HepG2 (cell line): Measurements from ENCODE around the gene LDLRAD4. TPM values are rescaled to one million over a fixed set of nuclear protein-coding genes. Genes with fewer than 3 reads are reported as not detected.

ENCODE experiments used
- ATAC-seq: fragments of 200-7000 bp; cut with Tn5 transposase; 3 replicates; pipeline ENCODE4 v1.9.1; 2020; ENCODE audit warnings: mild to moderate bottlenecking, moderate library complexity
- BruUV-seq: library from RNA; stranded (reverse); fragments of 400-500 nt; replicated peaks from 2 replicates; lab custom pipeline; 2021; lab: Mats Ljungman, UMichigan
- CTCF ChIA-PET: fragments of 300-600 bp; formaldehyde crosslinking; extraction: SDS; loops from one replicate; lab custom pipeline; 2021; ENCODE audit warnings: low total read pairs, inconsistent platforms, low intra/inter-chr PET ratio; lab: Yijun Ruan, JAX
- POLR2A ChIA-PET: fragments of 350-600 bp; sonication (Branson Sonifier 250); formaldehyde crosslinking; loops from one replicate; lab custom pipeline; 2020; ENCODE audit warnings: antibody characterized with exemption, inconsistent platforms; lab: Yijun Ruan, JAX
- DNase-seq: peaks from one replicate; pipeline ENCODE4 v3.0.0-alpha.2; 2015; ENCODE audit warnings: low spot score
- FAIRE-seq: peaks from 3 replicates; lab custom pipeline; 2011; peaks lifted over from hg19 to GRCh38; lab: Jason Lieb, UNC
- H2AFZ ChIP-seq: one replicate; pipeline ENCODE4 v1.6.1; 2011; ENCODE audit warnings: low read length, inconsistent platforms
- H3K27ac ChIP-seq: fragments of 300-600 bp; 3 replicates; pipeline ENCODE4 v1.8.0; 2011; ENCODE audit warnings: mixed run types, mild to moderate bottlenecking, mixed read lengths, low read length, inconsistent platforms; ENCODE audit not compliant: insufficient read depth; ENCODE audit errors: extremely low read length
- H3K27me3 ChIP-seq, 2 experiments: fragments of 200-600 bp in 1 of 2; 2 replicates in 1 of 2; 3 replicates in 1 of 2; pipeline versions ENCODE4 v1.6.0 to v1.8.0; 2011; ENCODE audit warnings: low read length in 2 of 2, mild to moderate bottlenecking in 2 of 2, moderate library complexity in 2 of 2, inconsistent platforms in 1 of 2; ENCODE audit not compliant: insufficient read depth in 2 of 2, control insufficient read depth in 1 of 2
- H3K36me3 ChIP-seq, 2 experiments: fragments of 200-600 bp in 1 of 2; replicated peaks in 1 of 2; 2 replicates in 1 of 2; 3 replicates in 1 of 2; pipeline versions ENCODE4 v1.5.1 to v1.8.0; 2011; ENCODE audit warnings: low read length in 2 of 2, inconsistent platforms in 1 of 2; ENCODE audit not compliant: insufficient read depth in 2 of 2, control insufficient read depth in 1 of 2
- H3K4me1 ChIP-seq: 2 replicates; pipeline ENCODE4 v1.5.1; 2012; ENCODE audit warnings: low read length, inconsistent platforms; ENCODE audit not compliant: insufficient read depth
- H3K4me2 ChIP-seq: 2 replicates; pipeline ENCODE4 v1.6.0; 2011; ENCODE audit warnings: low read depth, low read length, inconsistent platforms
- H3K4me3 ChIP-seq, 3 experiments: fragments of 200-600 bp in 1 of 3; sonication (generic), shearing (Covaris generic) in 1 of 3; replicated peaks in 1 of 3; 2 replicates each; pipeline ENCODE4 v1.5.1; 2011 to 2016; ENCODE audit warnings: low read length in 3 of 3, inconsistent platforms in 2 of 3, low read depth in 2 of 3, mild to moderate bottlenecking in 2 of 3, control low read depth in 1 of 3, mixed read lengths in 1 of 3; ENCODE audit not compliant: insufficient read depth in 1 of 3
- H3K79me2 ChIP-seq: one replicate; pipeline ENCODE4 v1.6.1; 2011; ENCODE audit warnings: low read length, inconsistent platforms; ENCODE audit not compliant: insufficient read depth
- H3K9ac ChIP-seq: 2 replicates; pipeline ENCODE4 v1.6.0; 2011; ENCODE audit warnings: mild to moderate bottlenecking, low read depth, low read length, inconsistent platforms; ENCODE audit not compliant: insufficient read depth
- H3K9me3 ChIP-seq: 2 replicates; pipeline ENCODE4 v1.5.1; 2012; ENCODE audit warnings: mild to moderate bottlenecking, low read length
- H4K20me1 ChIP-seq: 2 replicates; pipeline ENCODE4 v1.6.0; 2011; ENCODE audit warnings: inconsistent platforms, mild to moderate bottlenecking, low read length, moderate library complexity; ENCODE audit not compliant: insufficient read depth
- ARNT2 ChIP-seq: sonication (generic); formaldehyde crosslinking; IDR thresholded peaks from 2 replicates; pipeline ENCODE4 v1.8.0; 2022; ENCODE audit warnings: mild to moderate bottlenecking, low read depth, missing genetic modification reagents, moderate library complexity
- ETV6 ChIP-seq: sonication (generic); formaldehyde crosslinking; conservative IDR thresholded peaks from 2 replicates; pipeline ENCODE4 v1.4.0; 2020; ENCODE audit warnings: missing genetic modification reagents
- HDAC2 ChIP-seq: sonication (generic); formaldehyde crosslinking; IDR thresholded peaks from 2 replicates; pipeline ENCODE4 v1.4.0; 2020; ENCODE audit warnings: missing genetic modification reagents
- KDM2A ChIP-seq: sonication (generic); formaldehyde crosslinking; IDR thresholded peaks from 2 replicates; pipeline ENCODE4 v1.4.0; 2020; ENCODE audit warnings: low read depth, missing genetic modification reagents, borderline replicate concordance
- KDM4B ChIP-seq: sonication (generic); formaldehyde crosslinking; IDR thresholded peaks from 2 replicates; pipeline ENCODE4 v1.4.0; 2020; ENCODE audit warnings: missing genetic modification reagents
- KLF15 ChIP-seq: sonication (generic); formaldehyde crosslinking; IDR thresholded peaks from 2 replicates; pipeline ENCODE4 v1.8.1; 2023; ENCODE audit warnings: borderline replicate concordance, mild to moderate bottlenecking, inconsistent platforms, missing genetic modification reagents, mixed read lengths
- MAZ ChIP-seq, 2 experiments: sonication (generic) in 1 of 2; formaldehyde crosslinking in 1 of 2; IDR thresholded peaks; 2 replicates each; pipeline versions ENCODE4 v1.5.0 to v1.6.1; 2012 to 2020; ENCODE audit warnings: low read depth in 2 of 2, mild to moderate bottlenecking in 2 of 2, borderline replicate concordance in 1 of 2, improper control_type of control experiment in 1 of 2, low read length in 1 of 2, missing genetic modification reagents in 1 of 2, moderate library complexity in 1 of 2
- MXI1 ChIP-seq: IDR thresholded peaks from 3 replicates; pipeline ENCODE4 v1.6.1; 2012; ENCODE audit warnings: low read depth, low read length, inconsistent platforms, borderline replicate concordance
- POGZ ChIP-seq: sonication (generic); formaldehyde crosslinking; IDR thresholded peaks from 2 replicates; pipeline ENCODE4 v1.4.0; 2020; ENCODE audit warnings: mild to moderate bottlenecking, missing genetic modification reagents
- SUZ12 ChIP-seq: fragments of 150-350 bp; IDR thresholded peaks from 2 replicates; pipeline ENCODE4 v1.6.1; 2014; ENCODE audit warnings: low read depth, low read length
- ZNF263 ChIP-seq: sonication (generic); formaldehyde crosslinking; IDR thresholded peaks from 2 replicates; pipeline ENCODE4 v1.4.0; 2020; ENCODE audit warnings: missing genetic modification reagents
- ZNF30 ChIP-seq: sonication (generic); formaldehyde crosslinking; IDR thresholded peaks from 2 replicates; pipeline ENCODE4 v1.5.0; 2020; ENCODE audit warnings: mild to moderate bottlenecking, missing genetic modification reagents
- ZNF841 ChIP-seq: sonication (generic); formaldehyde crosslinking; IDR thresholded peaks from 2 replicates; pipeline ENCODE4 v1.8.1; 2023; ENCODE audit warnings: missing genetic modification reagents, borderline replicate concordance
- ZNF878 ChIP-seq: sonication (generic); formaldehyde crosslinking; IDR thresholded peaks from 2 replicates; pipeline ENCODE4 v1.8.1; 2023; ENCODE audit warnings: mild to moderate bottlenecking, missing genetic modification reagents, moderate library complexity
- WGBS: methylation state at CpG from one replicate; pipeline ENCODE4 v1.1.6; 2017; ENCODE audit warnings: low lambda C conversion rate; 5-methylcytosine and 5-hydroxymethylcytosine counted together
- in situ Hi-C: cut with HindIII; loops from 2 replicates; pipeline ENCODE4 v1.10.0; 2017; ENCODE audit warnings: low pct_unique_long_range_greater_than_20kb; ENCODE audit not compliant: extremely low pct_ligation_motif_present
- intact Hi-C: fragments of 100-400 bp; cut with micrococcal nuclease; formaldehyde crosslinking; loops from one replicate; pipeline ENCODE4 v1.10.0; 2022; ENCODE audit not compliant: unreplicated experiment
- polyA plus RNA-seq, 8 experiments: library from polyadenylated mRNA; depleted of rRNA in 3 of 8; stranded (reverse) in 7 of 8; unstranded in 1 of 8; fragments of >200 nt; fragmentation: Illumina TruSeq in 4 of 8; extraction: Trizol in 4 of 8; gene quantifications; 2 replicates each; pipeline versions ENCODE4 v1.2.1 to v1.2.3, GENCODE V29; 2011 to 2016; ENCODE audit warnings: low read depth in 4 of 8, missing spikeins in 1 of 8, mixed read lengths in 1 of 8; ENCODE audit not compliant: insufficient read depth in 1 of 8
- total RNA-seq, 5 experiments: library from RNA; depleted of rRNA; stranded (reverse); fragments of >200 nt; fragmentation: Illumina TruSeq; extraction: Trizol; gene quantifications; 2 replicates each; pipeline ENCODE4 v1.2.3, GENCODE V29; 2016; ENCODE audit warnings: low read depth in 1 of 5
- TF ChIP-seq, protein P1 (sequence below): sonication (generic); formaldehyde crosslinking; IDR thresholded peaks from 2 replicates; pipeline ENCODE4 v1.5.0; 2020; ENCODE audit warnings: missing genetic modification reagents
- TF ChIP-seq, protein P2 (sequence below): sonication (generic); formaldehyde crosslinking; IDR thresholded peaks from 2 replicates; pipeline ENCODE4 v1.9.0; 2022; ENCODE audit warnings: missing genetic modification reagents, mild to moderate bottlenecking, borderline replicate concordance
- TF ChIP-seq, protein P3 (sequence below): sonication (generic); formaldehyde crosslinking; IDR thresholded peaks from 2 replicates; pipeline ENCODE4 v1.9.0; 2021; ENCODE audit warnings: missing genetic modification reagents, borderline replicate concordance
- TF ChIP-seq, protein P4 (sequence below): sonication (generic); formaldehyde crosslinking; IDR thresholded peaks from 2 replicates; pipeline ENCODE4 v1.5.0; 2020; ENCODE audit warnings: mild to moderate bottlenecking, missing genetic modification reagents

LDLRAD4 gene
- total and polyA plus RNA-seq, 2 of the 13 experiments (the other 11 are each of a cell fraction or from before 2014, with no cell fraction given): 13.6 to 20.9 TPM

DNA sequence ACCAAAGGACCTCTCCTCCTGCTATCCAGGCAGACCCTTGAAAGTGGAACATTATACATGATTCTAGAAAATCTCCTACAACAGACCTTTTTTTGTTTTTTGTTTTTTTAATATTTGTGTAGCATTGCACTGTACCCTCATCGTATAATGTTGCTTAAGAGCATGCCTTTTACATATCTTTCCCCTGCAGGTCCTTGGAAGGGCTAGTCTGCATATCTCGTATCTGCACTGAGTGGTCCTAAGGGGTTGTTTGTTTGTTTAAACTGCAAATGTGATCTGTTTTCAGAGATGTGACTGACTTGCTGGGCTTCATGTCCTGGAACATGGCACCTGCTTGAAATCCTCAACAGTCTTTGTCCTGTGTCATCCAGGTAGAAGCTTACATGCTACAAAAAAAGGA is 303.7 kb downstream of the LDLRAD4 start:
- in situ Hi-C loops: no loop called here
- POLR2A ChIA-PET: no interaction called here
- FAIRE-seq (no peak), ATAC-seq (no peak), DNase-seq (no peak)
- Histone ChIP-seq H3K4me1 (no peaks in the 10 kb centered on the region), H3K27ac (no peak overlapping the region), H4K20me1 (no peaks in the 10 kb centered on the region), H3K4me3 (no peak overlapping the region), H2AFZ (no peak overlapping the region), H3K79me2 (no peaks in the 10 kb centered on the region), H3K27me3 (no peaks in the 10 kb centered on the region), H3K9ac (no peak overlapping the region), H3K9me3 (no peaks in the 10 kb centered on the region), H3K36me3 (no peaks in the 10 kb centered on the region; a peak in 1 of 5 replicates), H3K4me2 (no peak overlapping the region)
- BruUV-seq: no TSS peak
- WGBS: 96% methylated on average over 2 of the region's 2 CpGs
- TF ChIP-seq ZNF30 (CRISPR knock-in tag) (no peak), ZNF841 (CRISPR knock-in tag) (no peak), KLF15 (CRISPR knock-in tag) (no peak), KDM2A (CRISPR knock-in tag) (no peak), ZNF263 (no peak), HDAC2 (no peak), ZNF878 (CRISPR knock-in tag) (no peak), SUZ12 (no peak), ARNT2 (CRISPR knock-in tag) (no peak), MAZ (IDR thresholded peaks at IDR 0.05; ENCODE audit: borderline replicate concordance, low read depth, low read length) (no peak), MAZ (CRISPR knock-in tag; IDR thresholded peaks at IDR 0.05; ENCODE audit: low read depth) (no peak), POGZ (CRISPR knock-in tag) (no peak), ETV6 (CRISPR knock-in tag) (no peak), MXI1 (no peak), KDM4B (CRISPR knock-in tag) (no peak)
- TF ChIP-seq, protein P1, sequence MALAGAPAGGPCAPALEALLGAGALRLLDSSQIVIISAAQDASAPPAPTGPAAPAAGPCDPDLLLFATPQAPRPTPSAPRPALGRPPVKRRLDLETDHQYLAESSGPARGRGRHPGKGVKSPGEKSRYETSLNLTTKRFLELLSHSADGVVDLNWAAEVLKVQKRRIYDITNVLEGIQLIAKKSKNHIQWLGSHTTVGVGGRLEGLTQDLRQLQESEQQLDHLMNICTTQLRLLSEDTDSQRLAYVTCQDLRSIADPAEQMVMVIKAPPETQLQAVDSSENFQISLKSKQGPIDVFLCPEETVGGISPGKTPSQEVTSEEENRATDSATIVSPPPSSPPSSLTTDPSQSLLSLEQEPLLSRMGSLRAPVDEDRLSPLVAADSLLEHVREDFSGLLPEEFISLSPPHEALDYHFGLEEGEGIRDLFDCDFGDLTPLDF (CRISPR knock-in tag): no peak
- TF ChIP-seq, protein P2, sequence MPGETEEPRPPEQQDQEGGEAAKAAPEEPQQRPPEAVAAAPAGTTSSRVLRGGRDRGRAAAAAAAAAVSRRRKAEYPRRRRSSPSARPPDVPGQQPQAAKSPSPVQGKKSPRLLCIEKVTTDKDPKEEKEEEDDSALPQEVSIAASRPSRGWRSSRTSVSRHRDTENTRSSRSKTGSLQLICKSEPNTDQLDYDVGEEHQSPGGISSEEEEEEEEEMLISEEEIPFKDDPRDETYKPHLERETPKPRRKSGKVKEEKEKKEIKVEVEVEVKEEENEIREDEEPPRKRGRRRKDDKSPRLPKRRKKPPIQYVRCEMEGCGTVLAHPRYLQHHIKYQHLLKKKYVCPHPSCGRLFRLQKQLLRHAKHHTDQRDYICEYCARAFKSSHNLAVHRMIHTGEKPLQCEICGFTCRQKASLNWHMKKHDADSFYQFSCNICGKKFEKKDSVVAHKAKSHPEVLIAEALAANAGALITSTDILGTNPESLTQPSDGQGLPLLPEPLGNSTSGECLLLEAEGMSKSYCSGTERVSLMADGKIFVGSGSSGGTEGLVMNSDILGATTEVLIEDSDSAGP: no peak
- TF ChIP-seq, protein P3, sequence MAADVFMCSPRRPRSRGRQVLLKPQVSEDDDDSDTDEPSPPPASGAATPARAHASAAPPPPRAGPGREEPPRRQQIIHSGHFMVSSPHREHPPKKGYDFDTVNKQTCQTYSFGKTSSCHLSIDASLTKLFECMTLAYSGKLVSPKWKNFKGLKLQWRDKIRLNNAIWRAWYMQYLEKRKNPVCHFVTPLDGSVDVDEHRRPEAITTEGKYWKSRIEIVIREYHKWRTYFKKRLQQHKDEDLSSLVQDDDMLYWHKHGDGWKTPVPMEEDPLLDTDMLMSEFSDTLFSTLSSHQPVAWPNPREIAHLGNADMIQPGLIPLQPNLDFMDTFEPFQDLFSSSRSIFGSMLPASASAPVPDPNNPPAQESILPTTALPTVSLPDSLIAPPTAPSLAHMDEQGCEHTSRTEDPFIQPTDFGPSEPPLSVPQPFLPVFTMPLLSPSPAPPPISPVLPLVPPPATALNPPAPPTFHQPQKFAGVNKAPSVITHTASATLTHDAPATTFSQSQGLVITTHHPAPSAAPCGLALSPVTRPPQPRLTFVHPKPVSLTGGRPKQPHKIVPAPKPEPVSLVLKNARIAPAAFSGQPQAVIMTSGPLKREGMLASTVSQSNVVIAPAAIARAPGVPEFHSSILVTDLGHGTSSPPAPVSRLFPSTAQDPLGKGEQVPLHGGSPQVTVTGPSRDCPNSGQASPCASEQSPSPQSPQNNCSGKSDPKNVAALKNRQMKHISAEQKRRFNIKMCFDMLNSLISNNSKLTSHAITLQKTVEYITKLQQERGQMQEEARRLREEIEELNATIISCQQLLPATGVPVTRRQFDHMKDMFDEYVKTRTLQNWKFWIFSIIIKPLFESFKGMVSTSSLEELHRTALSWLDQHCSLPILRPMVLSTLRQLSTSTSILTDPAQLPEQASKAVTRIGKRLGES (CRISPR knock-in tag): no peak
- TF ChIP-seq, protein P4, sequence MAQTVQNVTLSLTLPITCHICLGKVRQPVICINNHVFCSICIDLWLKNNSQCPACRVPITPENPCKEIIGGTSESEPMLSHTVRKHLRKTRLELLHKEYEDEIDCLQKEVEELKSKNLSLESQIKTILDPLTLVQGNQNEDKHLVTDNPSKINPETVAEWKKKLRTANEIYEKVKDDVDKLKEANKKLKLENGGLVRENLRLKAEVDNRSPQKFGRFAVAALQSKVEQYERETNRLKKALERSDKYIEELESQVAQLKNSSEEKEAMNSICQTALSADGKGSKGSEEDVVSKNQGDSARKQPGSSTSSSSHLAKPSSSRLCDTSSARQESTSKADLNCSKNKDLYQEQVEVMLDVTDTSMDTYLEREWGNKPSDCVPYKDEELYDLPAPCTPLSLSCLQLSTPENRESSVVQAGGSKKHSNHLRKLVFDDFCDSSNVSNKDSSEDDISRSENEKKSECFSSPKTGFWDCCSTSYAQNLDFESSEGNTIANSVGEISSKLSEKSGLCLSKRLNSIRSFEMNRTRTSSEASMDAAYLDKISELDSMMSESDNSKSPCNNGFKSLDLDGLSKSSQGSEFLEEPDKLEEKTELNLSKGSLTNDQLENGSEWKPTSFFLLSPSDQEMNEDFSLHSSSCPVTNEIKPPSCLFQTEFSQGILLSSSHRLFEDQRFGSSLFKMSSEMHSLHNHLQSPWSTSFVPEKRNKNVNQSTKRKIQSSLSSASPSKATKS (CRISPR knock-in tag): no peak
- intact Hi-C loops: no loop called here
- CTCF ChIA-PET: no interaction called here
